HepG2 (cell line): ENCODE data around the gene WDFY1. TPM values are rescaled to one million over a fixed set of nuclear protein-coding genes. Genes with fewer than 3 reads are reported as not detected.

Source experiments
- AGO2 ChIP-seq: fragments of 200-400 bp; formaldehyde crosslinking; optimal IDR thresholded peaks from 2 replicates; pipeline ENCODE3; 2017; ENCODE audit warnings: mild to moderate bottlenecking, low read depth, low read length, moderate library complexity
- ATAD3A ChIP-seq: sonication (generic); formaldehyde crosslinking; IDR thresholded peaks from 2 replicates; pipeline ENCODE4 v1.4.0; 2020; ENCODE audit warnings: missing genetic modification reagents
- ATF1 ChIP-seq: IDR thresholded peaks from 2 replicates; pipeline ENCODE4 v1.6.1; 2016; ENCODE audit warnings: mild to moderate bottlenecking, control low read depth
- HIVEP1 ChIP-seq: sonication (generic); formaldehyde crosslinking; IDR thresholded peaks from 2 replicates; pipeline ENCODE4 v1.4.0; 2020; ENCODE audit warnings: mild to moderate bottlenecking, missing genetic modification reagents
- POGZ ChIP-seq: sonication (generic); formaldehyde crosslinking; IDR thresholded peaks from 2 replicates; pipeline ENCODE4 v1.4.0; 2020; ENCODE audit warnings: mild to moderate bottlenecking, missing genetic modification reagents
- RFXANK ChIP-seq: IDR thresholded peaks from 2 replicates; pipeline ENCODE4 v1.6.1; 2016
- TRIM24 ChIP-seq: sonication (generic); formaldehyde crosslinking; IDR thresholded peaks from 2 replicates; pipeline ENCODE4 v1.8.0; 2022; ENCODE audit warnings: mild to moderate bottlenecking, missing genetic modification reagents
- ZNF317 ChIP-seq: sonication (generic); formaldehyde crosslinking; IDR thresholded peaks from 2 replicates; pipeline ENCODE4 v1.5.0; 2020; ENCODE audit warnings: mild to moderate bottlenecking, missing genetic modification reagents
- ZNF543 ChIP-seq: sonication (generic); formaldehyde crosslinking; IDR thresholded peaks from 2 replicates; pipeline ENCODE4 v1.4.0; 2020; ENCODE audit warnings: mild to moderate bottlenecking, missing genetic modification reagents
- ZNF558 ChIP-seq: sonication (generic); formaldehyde crosslinking; IDR thresholded peaks from 2 replicates; pipeline ENCODE4 v1.9.0; 2022; ENCODE audit warnings: mild to moderate bottlenecking, missing genetic modification reagents, borderline replicate concordance
- ZNF7 ChIP-seq: IDR thresholded peaks from 2 replicates; pipeline ENCODE4 v1.6.1; 2016; ENCODE audit warnings: missing biosample characterization, missing genetic modification reagents
- ZNF746 ChIP-seq: sonication (generic); formaldehyde crosslinking; IDR thresholded peaks from 2 replicates; pipeline ENCODE4 v1.8.0; 2022; ENCODE audit warnings: mild to moderate bottlenecking, missing genetic modification reagents
- ZSCAN21 ChIP-seq: sonication (generic); formaldehyde crosslinking; IDR thresholded peaks from 2 replicates; pipeline ENCODE4 v1.8.0; 2022; ENCODE audit warnings: mild to moderate bottlenecking, missing genetic modification reagents, moderate library complexity, borderline replicate concordance
- polyA plus RNA-seq, 8 experiments: library from polyadenylated mRNA; depleted of rRNA in 3 of 8; stranded (reverse) in 7 of 8; unstranded in 1 of 8; fragments of >200 nt; fragmentation: Illumina TruSeq in 4 of 8; extraction: Trizol in 4 of 8; gene quantifications; 2 replicates each; pipeline versions ENCODE4 v1.2.1 to v1.2.3, GENCODE V29; 2011 to 2016; ENCODE audit warnings: low read depth in 4 of 8, missing spikeins in 1 of 8, mixed read lengths in 1 of 8; ENCODE audit not compliant: insufficient read depth in 1 of 8
- total RNA-seq, 5 experiments: library from RNA; depleted of rRNA; stranded (reverse); fragments of >200 nt; fragmentation: Illumina TruSeq; extraction: Trizol; gene quantifications; 2 replicates each; pipeline ENCODE4 v1.2.3, GENCODE V29; 2016; ENCODE audit warnings: low read depth in 1 of 5
- TF ChIP-seq, protein P1 (sequence below): sonication (generic); formaldehyde crosslinking; IDR thresholded peaks from 2 replicates; pipeline ENCODE4; 2020; ENCODE audit warnings: missing genetic modification reagents, mild to moderate bottlenecking, borderline replicate concordance
- TF ChIP-seq, protein P2 (sequence below): sonication (generic); formaldehyde crosslinking; IDR thresholded peaks from 2 replicates; pipeline ENCODE4 v1.5.0; 2020; ENCODE audit warnings: missing genetic modification reagents
- TF ChIP-seq, protein P3 (sequence below): sonication (generic); formaldehyde crosslinking; IDR thresholded peaks from 2 replicates; pipeline ENCODE4 v1.4.0; 2020; ENCODE audit warnings: missing genetic modification reagents
- TF ChIP-seq, protein P4 (sequence below): sonication (generic); formaldehyde crosslinking; IDR thresholded peaks from 2 replicates; pipeline ENCODE4 v1.8.0; 2022; ENCODE audit warnings: missing genetic modification reagents, low read depth, mild to moderate bottlenecking, borderline replicate concordance
- TF ChIP-seq, protein P5 (sequence below): IDR thresholded peaks from 2 replicates; pipeline ENCODE4 v1.6.1; 2016; ENCODE audit warnings: missing compliant biosample characterization, missing genetic modification reagents, borderline replicate concordance
- TF ChIP-seq, protein P6 (sequence below): sonication (generic); formaldehyde crosslinking; IDR thresholded peaks from 2 replicates; pipeline ENCODE4 v1.4.0; 2020; ENCODE audit warnings: mild to moderate bottlenecking, low read depth, missing genetic modification reagents

Gene WDFY1
- total and polyA plus RNA-seq, 2 of the 13 experiments (the other 11 are each of a cell fraction or from before 2014, with no cell fraction given), result 77.0 to 78.4 TPM

DNA sequence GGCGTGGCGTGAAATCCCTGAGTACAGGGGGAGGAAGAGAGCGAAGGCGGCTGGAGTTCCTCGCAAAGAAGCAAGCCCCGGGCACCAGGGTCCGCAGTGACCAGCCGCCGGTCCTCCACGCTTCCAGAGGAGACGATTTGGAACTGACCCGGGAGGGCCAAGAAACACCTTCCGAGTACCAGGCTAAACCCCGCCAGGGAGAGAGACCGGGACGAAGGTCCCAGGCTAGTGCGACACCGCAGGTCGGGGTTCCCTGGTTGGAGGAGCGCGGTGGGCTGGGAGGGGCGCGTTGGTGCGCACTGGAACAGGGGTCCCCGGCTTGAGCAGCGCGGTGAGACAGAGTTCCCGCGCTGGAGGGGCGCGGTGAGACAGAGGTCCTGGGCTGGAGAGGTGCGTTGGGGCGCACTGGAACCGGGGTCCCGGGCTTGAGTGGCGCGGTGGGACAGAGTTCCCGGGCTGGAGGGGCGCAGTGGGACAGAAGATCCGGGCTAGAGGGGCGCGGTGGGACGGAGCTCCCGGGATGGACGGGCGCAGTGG, 901 bp downstream of the WDFY1 start (continued):
- TF ChIP-seq, protein P1, sequence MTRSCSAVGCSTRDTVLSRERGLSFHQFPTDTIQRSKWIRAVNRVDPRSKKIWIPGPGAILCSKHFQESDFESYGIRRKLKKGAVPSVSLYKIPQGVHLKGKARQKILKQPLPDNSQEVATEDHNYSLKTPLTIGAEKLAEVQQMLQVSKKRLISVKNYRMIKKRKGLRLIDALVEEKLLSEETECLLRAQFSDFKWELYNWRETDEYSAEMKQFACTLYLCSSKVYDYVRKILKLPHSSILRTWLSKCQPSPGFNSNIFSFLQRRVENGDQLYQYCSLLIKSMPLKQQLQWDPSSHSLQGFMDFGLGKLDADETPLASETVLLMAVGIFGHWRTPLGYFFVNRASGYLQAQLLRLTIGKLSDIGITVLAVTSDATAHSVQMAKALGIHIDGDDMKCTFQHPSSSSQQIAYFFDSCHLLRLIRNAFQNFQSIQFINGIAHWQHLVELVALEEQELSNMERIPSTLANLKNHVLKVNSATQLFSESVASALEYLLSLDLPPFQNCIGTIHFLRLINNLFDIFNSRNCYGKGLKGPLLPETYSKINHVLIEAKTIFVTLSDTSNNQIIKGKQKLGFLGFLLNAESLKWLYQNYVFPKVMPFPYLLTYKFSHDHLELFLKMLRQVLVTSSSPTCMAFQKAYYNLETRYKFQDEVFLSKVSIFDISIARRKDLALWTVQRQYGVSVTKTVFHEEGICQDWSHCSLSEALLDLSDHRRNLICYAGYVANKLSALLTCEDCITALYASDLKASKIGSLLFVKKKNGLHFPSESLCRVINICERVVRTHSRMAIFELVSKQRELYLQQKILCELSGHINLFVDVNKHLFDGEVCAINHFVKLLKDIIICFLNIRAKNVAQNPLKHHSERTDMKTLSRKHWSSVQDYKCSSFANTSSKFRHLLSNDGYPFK (CRISPR knock-in tag), result 0 out of 2 replicates have a peak, but pooled peaks have one; percentile 60
- TF ChIP-seq ATF1 (CRISPR knock-in tag) (no peak), POGZ (CRISPR knock-in tag) (peak; percentile 23; the same call in 1 of the 2 replicates), HIVEP1 (CRISPR knock-in tag) (peak; percentile 79; the same call in 1 of the 2 replicates), TRIM24 (no peak), ZSCAN21 (CRISPR knock-in tag) (peak; percentile 84), ATAD3A (CRISPR knock-in tag) (no peak), AGO2 (peak; percentile 73), ZNF746 (CRISPR knock-in tag) (0 out of 2 replicates have a peak, but pooled peaks have one; percentile 45), ZNF543 (CRISPR knock-in tag) (no peak), ZNF558 (CRISPR knock-in tag) (no peak; the same call in 1 of the 2 replicates), RFXANK (CRISPR knock-in tag) (no peak), ZNF317 (peak; percentile 81; the same call in 1 of the 2 replicates), ZNF7 (no peak)
- TF ChIP-seq, protein P2, sequence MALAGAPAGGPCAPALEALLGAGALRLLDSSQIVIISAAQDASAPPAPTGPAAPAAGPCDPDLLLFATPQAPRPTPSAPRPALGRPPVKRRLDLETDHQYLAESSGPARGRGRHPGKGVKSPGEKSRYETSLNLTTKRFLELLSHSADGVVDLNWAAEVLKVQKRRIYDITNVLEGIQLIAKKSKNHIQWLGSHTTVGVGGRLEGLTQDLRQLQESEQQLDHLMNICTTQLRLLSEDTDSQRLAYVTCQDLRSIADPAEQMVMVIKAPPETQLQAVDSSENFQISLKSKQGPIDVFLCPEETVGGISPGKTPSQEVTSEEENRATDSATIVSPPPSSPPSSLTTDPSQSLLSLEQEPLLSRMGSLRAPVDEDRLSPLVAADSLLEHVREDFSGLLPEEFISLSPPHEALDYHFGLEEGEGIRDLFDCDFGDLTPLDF, result no peak
- TF ChIP-seq, protein P3, sequence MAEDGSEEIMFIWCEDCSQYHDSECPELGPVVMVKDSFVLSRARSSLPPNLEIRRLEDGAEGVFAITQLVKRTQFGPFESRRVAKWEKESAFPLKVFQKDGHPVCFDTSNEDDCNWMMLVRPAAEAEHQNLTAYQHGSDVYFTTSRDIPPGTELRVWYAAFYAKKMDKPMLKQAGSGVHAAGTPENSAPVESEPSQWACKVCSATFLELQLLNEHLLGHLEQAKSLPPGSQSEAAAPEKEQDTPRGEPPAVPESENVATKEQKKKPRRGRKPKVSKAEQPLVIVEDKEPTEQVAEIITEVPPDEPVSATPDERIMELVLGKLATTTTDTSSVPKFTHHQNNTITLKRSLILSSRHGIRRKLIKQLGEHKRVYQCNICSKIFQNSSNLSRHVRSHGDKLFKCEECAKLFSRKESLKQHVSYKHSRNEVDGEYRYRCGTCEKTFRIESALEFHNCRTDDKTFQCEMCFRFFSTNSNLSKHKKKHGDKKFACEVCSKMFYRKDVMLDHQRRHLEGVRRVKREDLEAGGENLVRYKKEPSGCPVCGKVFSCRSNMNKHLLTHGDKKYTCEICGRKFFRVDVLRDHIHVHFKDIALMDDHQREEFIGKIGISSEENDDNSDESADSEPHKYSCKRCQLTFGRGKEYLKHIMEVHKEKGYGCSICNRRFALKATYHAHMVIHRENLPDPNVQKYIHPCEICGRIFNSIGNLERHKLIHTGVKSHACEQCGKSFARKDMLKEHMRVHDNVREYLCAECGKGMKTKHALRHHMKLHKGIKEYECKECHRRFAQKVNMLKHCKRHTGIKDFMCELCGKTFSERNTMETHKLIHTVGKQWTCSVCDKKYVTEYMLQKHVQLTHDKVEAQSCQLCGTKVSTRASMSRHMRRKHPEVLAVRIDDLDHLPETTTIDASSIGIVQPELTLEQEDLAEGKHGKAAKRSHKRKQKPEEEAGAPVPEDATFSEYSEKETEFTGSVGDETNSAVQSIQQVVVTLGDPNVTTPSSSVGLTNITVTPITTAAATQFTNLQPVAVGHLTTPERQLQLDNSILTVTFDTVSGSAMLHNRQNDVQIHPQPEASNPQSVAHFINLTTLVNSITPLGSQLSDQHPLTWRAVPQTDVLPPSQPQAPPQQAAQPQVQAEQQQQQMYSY (CRISPR knock-in tag), result peak; percentile 73
- TF ChIP-seq, protein P4, sequence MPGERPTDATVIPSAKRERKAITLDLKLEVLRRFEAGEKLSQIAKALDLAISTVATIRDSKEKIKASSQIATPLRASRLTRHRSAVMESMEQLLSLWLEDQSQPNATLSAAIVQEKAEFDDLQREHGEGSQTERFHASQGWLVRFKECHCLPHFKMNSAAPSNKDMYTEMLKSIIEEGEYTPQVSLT (CRISPR knock-in tag), result no peak
- TF ChIP-seq, protein P5, sequence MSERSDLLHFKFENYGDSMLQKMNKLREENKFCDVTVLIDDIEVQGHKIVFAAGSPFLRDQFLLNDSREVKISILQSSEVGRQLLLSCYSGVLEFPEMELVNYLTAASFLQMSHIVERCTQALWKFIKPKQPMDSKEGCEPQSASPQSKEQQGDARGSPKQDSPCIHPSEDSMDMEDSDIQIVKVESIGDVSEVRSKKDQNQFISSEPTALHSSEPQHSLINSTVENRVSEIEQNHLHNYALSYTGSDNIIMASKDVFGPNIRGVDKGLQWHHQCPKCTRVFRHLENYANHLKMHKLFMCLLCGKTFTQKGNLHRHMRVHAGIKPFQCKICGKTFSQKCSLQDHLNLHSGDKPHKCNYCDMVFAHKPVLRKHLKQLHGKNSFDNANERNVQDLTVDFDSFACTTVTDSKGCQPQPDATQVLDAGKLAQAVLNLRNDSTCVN (CRISPR knock-in tag), result no peak
- TF ChIP-seq, protein P6, sequence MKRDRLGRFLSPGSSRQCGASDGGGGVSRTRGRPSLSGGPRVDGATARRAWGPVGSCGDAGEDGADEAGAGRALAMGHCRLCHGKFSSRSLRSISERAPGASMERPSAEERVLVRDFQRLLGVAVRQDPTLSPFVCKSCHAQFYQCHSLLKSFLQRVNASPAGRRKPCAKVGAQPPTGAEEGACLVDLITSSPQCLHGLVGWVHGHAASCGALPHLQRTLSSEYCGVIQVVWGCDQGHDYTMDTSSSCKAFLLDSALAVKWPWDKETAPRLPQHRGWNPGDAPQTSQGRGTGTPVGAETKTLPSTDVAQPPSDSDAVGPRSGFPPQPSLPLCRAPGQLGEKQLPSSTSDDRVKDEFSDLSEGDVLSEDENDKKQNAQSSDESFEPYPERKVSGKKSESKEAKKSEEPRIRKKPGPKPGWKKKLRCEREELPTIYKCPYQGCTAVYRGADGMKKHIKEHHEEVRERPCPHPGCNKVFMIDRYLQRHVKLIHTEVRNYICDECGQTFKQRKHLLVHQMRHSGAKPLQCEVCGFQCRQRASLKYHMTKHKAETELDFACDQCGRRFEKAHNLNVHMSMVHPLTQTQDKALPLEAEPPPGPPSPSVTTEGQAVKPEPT (CRISPR knock-in tag), result peak; percentile 43; the same call in 1 of the 2 replicates
